Tibial nerve (tissue), 4 donors: ENCODE data around the gene RGS7.

Experiments used
- EP300 ChIP-seq, 2 donors: sonication (generic); formaldehyde crosslinking; IDR thresholded peaks; one replicate each; pipeline ENCODE4 v1.6.1; 2017; ENCODE audit warnings: antibody characterized with exemption in 2 of 2, mild to moderate bottlenecking in 1 of 2
- TF ChIP-seq, protein P1 (sequence below), 5 experiments: fragments of 200-600 bp in 3 of 5; fragments of 450-650 bp in 2 of 5; sonication (generic) in 3 of 5; IDR thresholded peaks; one replicate each; pipeline ENCODE4 v1.5.1; 2016 to 2019; ENCODE audit warnings: antibody characterized with exemption in 5 of 5, mild to moderate bottlenecking in 3 of 5, moderate library complexity in 2 of 5

DNA sequence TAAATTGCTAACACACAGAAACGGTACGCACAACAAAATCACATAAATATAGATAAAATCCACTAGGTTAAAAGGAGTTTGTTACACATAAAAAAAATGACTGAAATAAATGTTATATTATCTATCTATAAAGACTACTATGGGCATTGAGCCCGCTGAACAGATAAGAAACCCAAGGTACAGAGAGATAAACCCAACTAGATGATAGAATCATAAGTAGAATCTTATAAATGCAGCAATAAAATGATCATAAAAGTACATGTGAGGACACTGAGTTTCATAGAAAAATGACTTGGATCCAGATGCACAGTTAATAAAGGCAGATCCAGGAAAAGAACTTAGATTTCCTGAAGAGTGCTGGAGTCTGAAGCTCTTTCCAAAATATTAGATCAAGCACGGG is 128.7 kb downstream of the RGS7 start:
- TF ChIP-seq, protein P1, sequence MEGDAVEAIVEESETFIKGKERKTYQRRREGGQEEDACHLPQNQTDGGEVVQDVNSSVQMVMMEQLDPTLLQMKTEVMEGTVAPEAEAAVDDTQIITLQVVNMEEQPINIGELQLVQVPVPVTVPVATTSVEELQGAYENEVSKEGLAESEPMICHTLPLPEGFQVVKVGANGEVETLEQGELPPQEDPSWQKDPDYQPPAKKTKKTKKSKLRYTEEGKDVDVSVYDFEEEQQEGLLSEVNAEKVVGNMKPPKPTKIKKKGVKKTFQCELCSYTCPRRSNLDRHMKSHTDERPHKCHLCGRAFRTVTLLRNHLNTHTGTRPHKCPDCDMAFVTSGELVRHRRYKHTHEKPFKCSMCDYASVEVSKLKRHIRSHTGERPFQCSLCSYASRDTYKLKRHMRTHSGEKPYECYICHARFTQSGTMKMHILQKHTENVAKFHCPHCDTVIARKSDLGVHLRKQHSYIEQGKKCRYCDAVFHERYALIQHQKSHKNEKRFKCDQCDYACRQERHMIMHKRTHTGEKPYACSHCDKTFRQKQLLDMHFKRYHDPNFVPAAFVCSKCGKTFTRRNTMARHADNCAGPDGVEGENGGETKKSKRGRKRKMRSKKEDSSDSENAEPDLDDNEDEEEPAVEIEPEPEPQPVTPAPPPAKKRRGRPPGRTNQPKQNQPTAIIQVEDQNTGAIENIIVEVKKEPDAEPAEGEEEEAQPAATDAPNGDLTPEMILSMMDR (IDR thresholded peaks at IDR 0.05), result no peak
- no peak for TF ChIP-seq EP300 (IDR thresholded peaks at IDR 0.05)
